Gastrocnemius medialis (tissue), 4 donors: ENCODE results near the gene TEX51.

Source experiments
- POLR2A ChIP-seq, 2 donors: fragments of 450-650 bp; IDR thresholded peaks; one replicate each; pipeline ENCODE4 v1.6.1; 2017; ENCODE audit warnings: antibody characterized with exemption in 2 of 2, mild to moderate bottlenecking in 2 of 2, moderate library complexity in 2 of 2
- TF ChIP-seq, protein P1 (sequence below), 5 experiments: fragments of 450-650 bp in 3 of 5; fragments of 200-600 bp in 2 of 5; sonication (generic) in 2 of 5; IDR thresholded peaks in 4 of 5; conservative IDR thresholded peaks in 1 of 5; 1 replicate in 4 of 5; 2 replicates in 1 of 5; pipeline ENCODE4 v1.5.1; 2016 to 2019; ENCODE audit warnings: antibody characterized with exemption in 5 of 5, mild to moderate bottlenecking in 3 of 5, moderate library complexity in 3 of 5

DNA sequence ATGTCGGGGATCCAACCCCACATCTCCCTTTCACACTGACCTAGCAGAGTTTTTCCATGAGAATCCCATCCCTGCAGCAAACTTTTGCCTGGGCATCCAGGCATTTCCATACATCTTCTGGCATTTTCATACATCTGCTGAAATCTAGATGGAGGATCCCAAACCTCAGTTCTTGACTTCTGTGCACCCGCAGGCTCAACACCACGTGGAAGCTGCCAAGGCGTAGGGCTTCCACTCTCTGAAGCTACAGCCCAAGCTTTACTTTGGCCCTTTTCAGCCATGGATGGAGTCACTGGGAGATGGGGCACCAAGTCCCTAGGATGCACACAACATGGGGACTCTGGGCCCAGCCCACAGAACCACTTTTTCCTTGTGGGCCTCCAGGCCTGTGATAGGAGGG, 32.2 kb upstream of the TEX51 start:
- TF ChIP-seq, protein P1, sequence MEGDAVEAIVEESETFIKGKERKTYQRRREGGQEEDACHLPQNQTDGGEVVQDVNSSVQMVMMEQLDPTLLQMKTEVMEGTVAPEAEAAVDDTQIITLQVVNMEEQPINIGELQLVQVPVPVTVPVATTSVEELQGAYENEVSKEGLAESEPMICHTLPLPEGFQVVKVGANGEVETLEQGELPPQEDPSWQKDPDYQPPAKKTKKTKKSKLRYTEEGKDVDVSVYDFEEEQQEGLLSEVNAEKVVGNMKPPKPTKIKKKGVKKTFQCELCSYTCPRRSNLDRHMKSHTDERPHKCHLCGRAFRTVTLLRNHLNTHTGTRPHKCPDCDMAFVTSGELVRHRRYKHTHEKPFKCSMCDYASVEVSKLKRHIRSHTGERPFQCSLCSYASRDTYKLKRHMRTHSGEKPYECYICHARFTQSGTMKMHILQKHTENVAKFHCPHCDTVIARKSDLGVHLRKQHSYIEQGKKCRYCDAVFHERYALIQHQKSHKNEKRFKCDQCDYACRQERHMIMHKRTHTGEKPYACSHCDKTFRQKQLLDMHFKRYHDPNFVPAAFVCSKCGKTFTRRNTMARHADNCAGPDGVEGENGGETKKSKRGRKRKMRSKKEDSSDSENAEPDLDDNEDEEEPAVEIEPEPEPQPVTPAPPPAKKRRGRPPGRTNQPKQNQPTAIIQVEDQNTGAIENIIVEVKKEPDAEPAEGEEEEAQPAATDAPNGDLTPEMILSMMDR (IDR thresholded peaks at IDR 0.05 in 4 of 5, conservative IDR thresholded peaks at IDR 0.05 in 1 of 5), result no peak
- TF ChIP-seq POLR2A (IDR thresholded peaks at IDR 0.05), result no peak
